ENCODE results near the gene TMEM40. TPM values are rescaled to one million over a fixed set of nuclear protein-coding genes. Genes with fewer than 3 reads are reported as not detected.
"Not testable (repeated sequence)": the region's sequence is repeated elsewhere in the genome, so short reads cannot be mapped to it uniquely, and the experiment has no call there.

TMEM40 gene
- total and polyA plus RNA-seq, 2 of the 13 experiments (the other 11 are each of a cell fraction or from before 2014, with no cell fraction given) = 0.16 TPM; not detected in 1

- H3K79me2 ChIP-seq (ENCODE audit: insufficient read depth, low read length) = no peaks in the 10 kb centered on the region
- CTCF ChIA-PET (ENCODE audit: low intra/inter-chr PET ratio, low total read pairs) = no interaction called here
Observed at GRCh38 chr3:12777171-12777570, 18.1 kb upstream of the TMEM40 start.

GRCh38 chr3:12775970-12776369 is 16.9 kb upstream of the TMEM40 start:
- BruUV-seq (replicated peaks); POLR2A ChIA-PET; intact Hi-C loops (cut with micrococcal nuclease; ENCODE audit: unreplicated experiment): not testable (repeated sequence)

More at GRCh38 chr3:12777171-12777570, 18.1 kb upstream of the TMEM40 start:
- Histone ChIP-seq H3K27ac (ENCODE audit: extremely low read length, insufficient read depth, low read length) (no peak overlapping the region), H3K9ac (ENCODE audit: insufficient read depth, low read depth, low read length) (no peak overlapping the region), H3K27me3 (ENCODE audit: control insufficient read depth in 1 of 2, insufficient read depth in 2 of 2, low read length in 2 of 2) (peaks cover 0 to 22% of the 10 kb centered on the region in 2 experiments; a peak in 4 of 5 replicates), H4K20me1 (ENCODE audit: insufficient read depth, low read length) (no peaks in the 10 kb centered on the region), H3K36me3 (replicated peaks in 1 of 2; ENCODE audit: control insufficient read depth in 1 of 2, insufficient read depth in 2 of 2, low read length in 2 of 2) (no peaks in the 10 kb centered on the region), H2AFZ (ENCODE audit: low read length) (no peak overlapping the region), H3K9me3 (ENCODE audit: low read length) (no peaks in the 10 kb centered on the region), H3K4me1 (ENCODE audit: insufficient read depth, low read length) (no peaks in the 10 kb centered on the region), H3K4me3 (replicated peaks in 1 of 3; ENCODE audit: insufficient read depth in 1 of 3, low read depth in 2 of 3, low read length in 3 of 3) (no peak overlapping the region), H3K4me2 (ENCODE audit: low read depth, low read length) (no peak overlapping the region)
- in situ Hi-C loops (cut with HindIII; ENCODE audit: extremely low pct_ligation_motif_present, low pct_unique_long_range_greater_than_20kb) = no loop called here
- no TSS peak for BruUV-seq (replicated peaks)
- DNase-seq (ENCODE audit: low spot score) = no peak
- no peak for TF ChIP-seq ZNF703 (CRISPR knock-in tag; IDR thresholded peaks at IDR 0.05; ENCODE audit: borderline replicate concordance)
- no peak for TF ChIP-seq TIGD3 (CRISPR knock-in tag; IDR thresholded peaks at IDR 0.05; ENCODE audit: borderline replicate concordance)
- TF ChIP-seq ZBTB43 (CRISPR knock-in tag; conservative IDR thresholded peaks at IDR 0.05) = no peak
- no peak for TF ChIP-seq BRF2 (CRISPR knock-in tag; IDR thresholded peaks at IDR 0.05)
- no peak for TF ChIP-seq ZNF724P (CRISPR knock-in tag; IDR thresholded peaks at IDR 0.05; ENCODE audit: borderline replicate concordance)
- TF ChIP-seq TP53 (CRISPR knock-in tag; conservative IDR thresholded peaks at IDR 0.05) = no peak
- no peak for TF ChIP-seq ZNF672 (CRISPR knock-in tag; IDR thresholded peaks at IDR 0.05)
- no peak for TF ChIP-seq ZNF12 (CRISPR knock-in tag; IDR thresholded peaks at IDR 0.05)
- TF ChIP-seq HOMEZ (CRISPR knock-in tag; IDR thresholded peaks at IDR 0.05; ENCODE audit: low read depth) = no peak
- no peak for TF ChIP-seq ZIK1 (CRISPR knock-in tag; IDR thresholded peaks at IDR 0.05; ENCODE audit: borderline replicate concordance, low read depth)
- no peak for TF ChIP-seq SRSF9 (IDR thresholded peaks at IDR 0.05; ENCODE audit: borderline replicate concordance, insufficient read depth, low read depth, low read length, poor library complexity, severe bottlenecking)
- 2% methylated on average over 4 of the region's 4 CpGs for WGBS (ENCODE audit: low lambda C conversion rate)
- no peak for FAIRE-seq
- intact Hi-C loops (cut with micrococcal nuclease; ENCODE audit: unreplicated experiment) = no loop called here
- no peak for ATAC-seq
- POLR2A ChIA-PET = no interaction called here

More at GRCh38 chr3:12775970-12776369, 16.9 kb upstream of the TMEM40 start:
- ATAC-seq; H3K9me3 ChIP-seq (ENCODE audit: low read length); H3K4me3 ChIP-seq (replicated peaks in 1 of 3; ENCODE audit: insufficient read depth in 1 of 3, low read depth in 2 of 3, low read length in 3 of 3); H3K4me2 ChIP-seq (ENCODE audit: low read depth, low read length); DNase-seq (ENCODE audit: low spot score); H4K20me1 ChIP-seq (ENCODE audit: insufficient read depth, low read length); H3K9ac ChIP-seq (ENCODE audit: insufficient read depth, low read depth, low read length); H2AFZ ChIP-seq (ENCODE audit: low read length); FAIRE-seq; H3K27ac ChIP-seq (ENCODE audit: extremely low read length, insufficient read depth, low read length); H3K79me2 ChIP-seq (ENCODE audit: insufficient read depth, low read length); in situ Hi-C loops (cut with HindIII; ENCODE audit: extremely low pct_ligation_motif_present, low pct_unique_long_range_greater_than_20kb); CTCF ChIA-PET (ENCODE audit: low intra/inter-chr PET ratio, low total read pairs); H3K36me3 ChIP-seq (replicated peaks in 1 of 2; ENCODE audit: control insufficient read depth in 1 of 2, insufficient read depth in 2 of 2, low read length in 2 of 2); H3K4me1 ChIP-seq (ENCODE audit: insufficient read depth, low read length): not testable (repeated sequence)
- 22% methylated on average over 6 of the region's 6 CpGs for WGBS (ENCODE audit: low lambda C conversion rate)
- H3K27me3 ChIP-seq (ENCODE audit: control insufficient read depth in 1 of 2, insufficient read depth in 2 of 2, low read length in 2 of 2) = peaks cover 0 to 22% of the 10 kb centered on the region in 2 experiments; a peak in 4 of 5 replicates
